ENCODE results near the gene DOCK1.

The DOCK1 gene

DNA sequence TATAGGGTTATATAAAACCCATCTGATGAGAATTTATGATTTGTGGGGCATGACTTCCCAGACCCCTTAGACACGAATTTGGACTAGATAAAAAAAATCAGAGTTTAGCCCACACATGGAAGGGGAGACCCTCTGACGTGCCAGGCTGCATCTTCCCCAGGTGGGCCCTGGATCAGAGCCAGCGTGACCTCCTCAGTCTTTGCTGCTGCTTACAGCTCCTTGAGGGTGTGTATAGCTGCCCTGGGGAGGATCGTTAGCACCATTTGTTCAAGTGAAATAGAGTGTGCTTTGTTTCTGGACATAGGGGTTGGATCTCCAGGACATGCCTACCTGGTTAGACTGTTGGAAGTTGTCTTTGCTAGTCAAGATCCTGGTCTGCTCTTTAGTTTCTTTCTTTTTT, 54.2 kb downstream of the DOCK1 start:
- no peak for DNase-seq (ENCODE audit: low read depth)
- TF ChIP-seq, protein P1, sequence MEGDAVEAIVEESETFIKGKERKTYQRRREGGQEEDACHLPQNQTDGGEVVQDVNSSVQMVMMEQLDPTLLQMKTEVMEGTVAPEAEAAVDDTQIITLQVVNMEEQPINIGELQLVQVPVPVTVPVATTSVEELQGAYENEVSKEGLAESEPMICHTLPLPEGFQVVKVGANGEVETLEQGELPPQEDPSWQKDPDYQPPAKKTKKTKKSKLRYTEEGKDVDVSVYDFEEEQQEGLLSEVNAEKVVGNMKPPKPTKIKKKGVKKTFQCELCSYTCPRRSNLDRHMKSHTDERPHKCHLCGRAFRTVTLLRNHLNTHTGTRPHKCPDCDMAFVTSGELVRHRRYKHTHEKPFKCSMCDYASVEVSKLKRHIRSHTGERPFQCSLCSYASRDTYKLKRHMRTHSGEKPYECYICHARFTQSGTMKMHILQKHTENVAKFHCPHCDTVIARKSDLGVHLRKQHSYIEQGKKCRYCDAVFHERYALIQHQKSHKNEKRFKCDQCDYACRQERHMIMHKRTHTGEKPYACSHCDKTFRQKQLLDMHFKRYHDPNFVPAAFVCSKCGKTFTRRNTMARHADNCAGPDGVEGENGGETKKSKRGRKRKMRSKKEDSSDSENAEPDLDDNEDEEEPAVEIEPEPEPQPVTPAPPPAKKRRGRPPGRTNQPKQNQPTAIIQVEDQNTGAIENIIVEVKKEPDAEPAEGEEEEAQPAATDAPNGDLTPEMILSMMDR (conservative IDR thresholded peaks at IDR 0.05; ENCODE audit: low read depth, low read length): no peak

DNA sequence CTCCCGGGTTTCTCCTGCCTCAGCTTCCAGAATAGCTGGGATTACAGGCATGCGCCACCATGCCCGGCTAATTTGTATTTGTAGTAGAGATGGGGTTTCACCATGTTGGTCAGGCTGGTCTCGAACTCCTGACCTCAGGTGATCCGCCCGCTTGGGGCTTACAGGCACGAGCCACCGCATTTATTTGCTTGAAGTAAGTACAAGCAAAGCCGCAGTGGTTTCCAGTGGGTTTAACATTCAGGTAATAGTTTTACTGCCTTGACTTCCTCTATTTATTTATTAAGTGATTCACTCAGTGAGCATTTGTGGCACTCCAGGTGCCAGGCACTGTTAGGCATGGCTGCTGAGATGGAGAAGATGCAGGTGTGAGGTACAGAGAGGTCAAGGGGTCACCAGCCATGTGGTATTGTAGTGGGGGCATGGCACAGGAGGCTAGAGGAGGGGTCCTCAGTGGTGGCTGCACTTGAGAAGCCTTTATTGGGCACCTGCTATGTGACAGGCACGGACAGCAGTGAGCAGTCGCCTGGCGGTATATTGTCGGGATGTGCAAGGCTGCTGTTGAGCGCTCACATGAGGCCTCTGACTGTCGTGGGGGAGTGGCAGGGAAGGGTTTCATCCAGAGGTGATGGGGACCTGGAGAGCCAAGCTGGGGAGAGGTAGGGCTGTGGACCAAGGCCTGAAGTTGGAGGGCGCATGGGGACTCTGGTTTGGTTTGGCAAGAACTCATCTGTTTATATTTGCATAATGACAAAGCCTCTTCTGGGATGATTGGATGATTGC, 54.9 kb downstream of the DOCK1 start:
- no peak for DNase-seq (ENCODE audit: low read depth)
- H3K4me3 ChIP-seq (ENCODE audit: low read depth, low read length): no peak overlapping the region
- TF ChIP-seq, protein P1 (conservative IDR thresholded peaks at IDR 0.05; ENCODE audit: low read depth, low read length): no peak

More for the DNA sequence above, 54.2 kb downstream of the DOCK1 start:
- H3K4me3 ChIP-seq (ENCODE audit: low read depth, low read length): no peak overlapping the region

DNA sequence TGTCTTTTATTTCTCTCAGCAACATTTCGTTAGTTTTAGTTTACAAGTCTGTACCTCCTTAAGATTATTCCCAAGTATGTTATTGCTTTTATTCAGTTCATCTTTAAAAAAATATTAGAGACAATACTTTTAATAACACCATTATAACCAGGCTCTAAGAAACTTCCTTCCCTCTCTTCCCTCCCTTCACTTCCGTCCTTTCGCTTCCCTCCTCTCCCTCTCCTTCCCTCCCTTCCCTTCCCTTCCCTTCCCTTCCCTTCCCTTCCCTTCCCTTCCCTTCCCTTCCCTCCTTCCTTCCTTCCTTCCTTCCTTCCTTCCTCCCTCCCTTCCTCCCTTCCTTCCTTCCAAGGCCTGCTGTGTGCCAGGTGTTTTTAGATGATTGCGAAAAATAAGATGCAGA, 58.1 kb downstream of the DOCK1 start:
- DNase-seq (ENCODE audit: low read depth): no peak
- no peak overlapping the region for H3K4me3 ChIP-seq (ENCODE audit: low read depth, low read length)
- TF ChIP-seq, protein P1 (conservative IDR thresholded peaks at IDR 0.05; ENCODE audit: low read depth, low read length): no peak

DNA sequence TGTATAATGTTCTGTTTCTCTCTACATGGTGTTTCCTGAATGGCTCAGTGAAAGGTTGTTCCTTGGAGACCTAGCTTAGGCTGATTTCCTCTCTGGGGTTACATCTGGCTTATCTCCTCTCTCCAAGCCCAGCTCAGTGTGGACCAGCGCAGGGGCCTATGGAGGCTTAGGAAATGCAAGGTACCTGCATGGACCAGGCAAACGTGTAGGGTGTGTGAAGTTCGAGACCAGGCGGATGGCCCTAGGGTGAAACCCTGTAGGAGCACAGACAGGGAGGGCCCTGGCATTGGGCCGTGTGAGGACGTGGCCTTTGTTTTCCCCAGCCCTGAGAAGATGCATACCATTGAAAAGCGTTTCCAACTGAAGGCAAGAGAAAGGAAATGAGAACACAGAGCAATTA, 59.0 kb downstream of the DOCK1 start:
- TF ChIP-seq, protein P1 (conservative IDR thresholded peaks at IDR 0.05; ENCODE audit: low read depth, low read length): no peak
- no peak overlapping the region for H3K4me3 ChIP-seq (ENCODE audit: low read depth, low read length)
- no peak for DNase-seq (ENCODE audit: low read depth)

DNA sequence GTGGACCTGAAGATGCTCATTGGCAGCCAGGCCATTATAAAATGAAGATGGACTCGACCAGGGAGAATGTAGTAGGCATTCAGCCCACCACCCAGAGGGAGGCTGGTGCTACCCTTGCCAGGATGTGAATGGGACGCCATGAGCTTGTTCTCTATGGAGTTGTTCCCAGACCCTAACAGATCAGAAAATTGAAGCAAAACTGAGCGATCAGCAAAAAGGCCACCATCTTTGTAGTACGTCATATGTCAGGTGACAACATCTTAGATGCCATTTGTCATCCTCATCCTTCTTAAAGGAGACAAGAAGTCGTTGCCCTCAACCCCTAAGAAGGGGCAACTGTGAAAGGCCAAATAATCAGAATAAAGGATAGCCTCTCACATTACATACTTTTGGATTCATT, 61.7 kb downstream of the DOCK1 start:
- TF ChIP-seq, protein P1 (conservative IDR thresholded peaks at IDR 0.05; ENCODE audit: low read depth, low read length): no peak
- no peak for DNase-seq (ENCODE audit: low read depth)
- H3K4me3 ChIP-seq (ENCODE audit: low read depth, low read length): no peak overlapping the region

DNA sequence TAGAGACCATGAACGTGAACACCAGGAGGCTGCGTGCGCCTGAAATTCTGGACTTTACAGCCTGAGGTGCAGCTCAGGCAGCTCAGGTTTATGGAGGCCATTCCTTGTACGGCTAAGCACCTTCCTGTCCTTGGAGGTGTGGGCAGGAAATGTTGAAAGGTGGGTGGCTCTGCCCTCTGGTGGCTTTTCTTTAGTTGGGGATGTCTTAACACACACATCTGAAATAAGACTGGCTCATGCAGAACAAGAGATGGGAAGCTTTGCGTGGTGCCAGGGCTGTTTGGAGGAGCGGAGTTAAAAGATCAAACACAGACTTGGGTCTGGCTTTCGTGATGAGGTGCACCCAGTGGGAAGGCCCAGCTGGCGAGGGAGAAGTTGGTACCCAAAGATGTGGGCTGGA, 64.1 kb downstream of the DOCK1 start:
- TF ChIP-seq, protein P1 (conservative IDR thresholded peaks at IDR 0.05; ENCODE audit: low read depth, low read length): peak; percentile 39
- H3K4me3 ChIP-seq (ENCODE audit: low read depth, low read length): no peak overlapping the region
- peak; percentile 30 for DNase-seq (ENCODE audit: low read depth)

Data from choroid plexus epithelial cell (primary cell).